WERI-Rb-1 (cell line): ENCODE data around the gene OMP.

Experiments
- DNase-seq: peaks from one replicate; pipeline ENCODE4 v3.0.0-alpha.2; 2020
- H3K27ac ChIP-seq: fragments of 250-450 bp; sonication (Bioruptor Pico); 2 replicates; pipeline ENCODE4 v1.5.1; 2020; ENCODE audit warnings: mild to moderate bottlenecking, moderate library complexity
- H3K27me3 ChIP-seq: fragments of 250-450 bp; sonication (Bioruptor Pico); 2 replicates; pipeline ENCODE4 v1.5.1; 2021; ENCODE audit warnings: mild to moderate bottlenecking, low read depth, moderate library complexity; ENCODE audit not compliant: insufficient read depth, severe bottlenecking
- H3K36me3 ChIP-seq: fragments of 250-450 bp; sonication (Bioruptor Pico); 2 replicates; pipeline ENCODE4 v1.5.1; 2020; ENCODE audit warnings: mild to moderate bottlenecking, moderate library complexity
- H3K4me3 ChIP-seq: 2 replicates; pipeline ENCODE4 v1.5.1; 2011; ENCODE audit warnings: low read depth, mild to moderate bottlenecking, control low read depth, low read length
- H3K9me3 ChIP-seq: fragments of 250-450 bp; sonication (Bioruptor Pico); 2 replicates; pipeline ENCODE4 v1.5.1; 2021; ENCODE audit warnings: mild to moderate bottlenecking, moderate library complexity; ENCODE audit not compliant: severe bottlenecking
- CTCF ChIP-seq: IDR thresholded peaks from 2 replicates; pipeline ENCODE4 v1.5.1; 2011; ENCODE audit warnings: low read depth, mild to moderate bottlenecking, control low read depth, inconsistent platforms, low read length

OMP gene

GRCh38 chr11:77144857-77145428 is 42.3 kb downstream of the OMP start:
- no peak for TF ChIP-seq CTCF
- no peak for DNase-seq
- Histone ChIP-seq H3K36me3 (peaks cover 76% of the 10 kb centered on the region), H3K9me3 (no peaks in the 10 kb centered on the region), H3K27me3 (no peaks in the 10 kb centered on the region), H3K27ac (no peak overlapping the region), H3K4me3 (no peak overlapping the region)

- Histone ChIP-seq H3K4me3 (no peak overlapping the region), H3K27ac (peak overlapping the region; percentile 25), H3K36me3 (peaks cover 84% of the 10 kb centered on the region), H3K27me3 (no peaks in the 10 kb centered on the region), H3K9me3 (no peaks in the 10 kb centered on the region)
- TF ChIP-seq CTCF, result no peak
- DNase-seq, result no peak
These were observed 43.8 kb downstream of the OMP start for GRCh38 chr11:77146261-77147035.

GRCh38 chr11:77147036-77147315 is 44.3 kb downstream of the OMP start:
- no peaks in the 10 kb centered on the region for H3K27me3 ChIP-seq
- no peak for DNase-seq
- no peak overlapping the region for H3K4me3 ChIP-seq
- no peaks in the 10 kb centered on the region for H3K9me3 ChIP-seq
- peak overlapping the region; percentile 25 for H3K27ac ChIP-seq
- no peak for TF ChIP-seq CTCF
- peaks cover 87% of the 10 kb centered on the region for H3K36me3 ChIP-seq

- H3K36me3 ChIP-seq, result peaks cover 89% of the 10 kb centered on the region
- H3K27me3 ChIP-seq, result no peaks in the 10 kb centered on the region
- H3K27ac ChIP-seq, result peak overlapping the region; percentile 76
- peak; percentile 85 for DNase-seq
- peak overlapping the region; percentile 15 for H3K4me3 ChIP-seq
- TF ChIP-seq CTCF, result no peak
- H3K9me3 ChIP-seq, result no peaks in the 10 kb centered on the region
These were observed 45.2 kb downstream of the OMP start for GRCh38 chr11:77147668-77148321.

GRCh38 chr11:77148963-77149715 is 46.5 kb downstream of the OMP start:
- Histone ChIP-seq H3K9me3 (no peaks in the 10 kb centered on the region), H3K27ac (peak overlapping the region; percentile 76), H3K27me3 (no peaks in the 10 kb centered on the region), H3K36me3 (peaks cover 86% of the 10 kb centered on the region), H3K4me3 (no peak overlapping the region)
- TF ChIP-seq CTCF, result no peak
- DNase-seq, result no peak
